ENCODE results near the gene ANO4.
A peak's percentile ranks its signal among the peaks of the same experiment; 100 is the strongest.

The ANO4 gene

DNA sequence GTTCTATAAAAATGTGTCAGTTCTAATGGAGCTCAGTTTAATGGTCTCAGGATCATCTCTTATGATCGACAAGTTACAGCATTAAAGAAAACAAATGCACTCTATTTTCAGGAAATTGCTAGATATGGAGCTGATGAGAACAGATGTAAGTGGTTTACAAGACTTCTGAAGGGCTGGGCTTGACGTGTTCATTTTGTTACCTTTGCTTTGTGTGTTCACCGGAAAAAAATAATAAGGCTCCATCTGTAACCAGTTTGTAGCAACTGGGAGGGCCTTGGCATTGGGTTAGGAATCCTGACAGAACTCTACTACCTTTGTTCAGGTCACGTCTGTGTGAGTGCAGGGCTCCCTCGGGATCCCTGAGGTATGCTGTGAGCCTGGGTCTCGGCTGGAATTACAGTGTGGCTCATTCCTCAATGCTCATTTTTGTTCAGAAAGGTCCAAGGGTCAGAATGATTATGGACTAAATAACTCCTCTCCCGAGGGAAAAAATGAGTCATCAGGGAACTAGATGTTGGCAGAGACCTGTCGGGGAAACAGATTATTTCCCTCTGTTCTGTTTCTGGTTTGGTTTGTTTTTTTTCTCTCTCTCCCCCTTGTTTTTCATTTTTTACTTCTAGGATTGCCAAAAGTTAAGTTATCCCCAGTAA is 257.4 kb downstream of the ANO4 start (continued):
- TF ChIP-seq PRDM4 (tag by site-specific recombination; IDR thresholded peaks at IDR 0.05) (peak; percentile 83), ZSCAN4 (tag by site-specific recombination; IDR thresholded peaks at IDR 0.05) (peak; percentile 48), ZNF555 (tag by site-specific recombination; conservative IDR thresholded peaks at IDR 0.05) (no peak), ZIC2 (tag by site-specific recombination; IDR thresholded peaks at IDR 0.05) (no peak), ZFP41 (tag by site-specific recombination; IDR thresholded peaks at IDR 0.05; ENCODE audit: borderline replicate concordance) (no peak), SCRT1 (tag by site-specific recombination; IDR thresholded peaks at IDR 0.05; ENCODE audit: borderline replicate concordance) (no peak), ZBTB20 (tag by site-specific recombination; IDR thresholded peaks at IDR 0.05) (no peak), KLF1 (tag by site-specific recombination; IDR thresholded peaks at IDR 0.05) (no peak), ZNF558 (tag by site-specific recombination; IDR thresholded peaks at IDR 0.05) (no peak), YY1 (tag by site-specific recombination; IDR thresholded peaks at IDR 0.05) (no peak), ZNF239 (tag by site-specific recombination; IDR thresholded peaks at IDR 0.05) (no peak), ZNF621 (tag by site-specific recombination; IDR thresholded peaks at IDR 0.05) (no peak), ZXDB (tag by site-specific recombination; IDR thresholded peaks at IDR 0.05) (0 out of 2 replicates have a peak, but pooled peaks have one; percentile 41), ZSCAN16 (tag by site-specific recombination; IDR thresholded peaks at IDR 0.05) (no peak), EGR2 (tag by site-specific recombination; IDR thresholded peaks at IDR 0.05; ENCODE audit: low read depth) (no peak), ZNF670 (tag by site-specific recombination; IDR thresholded peaks at IDR 0.05; ENCODE audit: low read depth) (no peak), ZFP3 (tag by site-specific recombination; IDR thresholded peaks at IDR 0.05; ENCODE audit: low read depth) (no peak), ZNF473 (tag by site-specific recombination; IDR thresholded peaks at IDR 0.05) (no peak), ZFP37 (tag by site-specific recombination; IDR thresholded peaks at IDR 0.05) (no peak; the same call in 1 of the 2 replicates), ZNF423 (tag by site-specific recombination; IDR thresholded peaks at IDR 0.05) (peak; percentile 44; the same call in 1 of the 2 replicates), ZNF596 (tag by site-specific recombination; IDR thresholded peaks at IDR 0.05) (no peak), TCF7L2 (IDR thresholded peaks at IDR 0.05; ENCODE audit: borderline replicate concordance, low read depth, low read length) (no peak; the same call in 1 of the 2 replicates), ZNF138 (tag by site-specific recombination; IDR thresholded peaks at IDR 0.05; ENCODE audit: borderline replicate concordance) (no peak), YY2 (tag by site-specific recombination; IDR thresholded peaks at IDR 0.05) (no peak)
- TF ChIP-seq, protein P1, sequence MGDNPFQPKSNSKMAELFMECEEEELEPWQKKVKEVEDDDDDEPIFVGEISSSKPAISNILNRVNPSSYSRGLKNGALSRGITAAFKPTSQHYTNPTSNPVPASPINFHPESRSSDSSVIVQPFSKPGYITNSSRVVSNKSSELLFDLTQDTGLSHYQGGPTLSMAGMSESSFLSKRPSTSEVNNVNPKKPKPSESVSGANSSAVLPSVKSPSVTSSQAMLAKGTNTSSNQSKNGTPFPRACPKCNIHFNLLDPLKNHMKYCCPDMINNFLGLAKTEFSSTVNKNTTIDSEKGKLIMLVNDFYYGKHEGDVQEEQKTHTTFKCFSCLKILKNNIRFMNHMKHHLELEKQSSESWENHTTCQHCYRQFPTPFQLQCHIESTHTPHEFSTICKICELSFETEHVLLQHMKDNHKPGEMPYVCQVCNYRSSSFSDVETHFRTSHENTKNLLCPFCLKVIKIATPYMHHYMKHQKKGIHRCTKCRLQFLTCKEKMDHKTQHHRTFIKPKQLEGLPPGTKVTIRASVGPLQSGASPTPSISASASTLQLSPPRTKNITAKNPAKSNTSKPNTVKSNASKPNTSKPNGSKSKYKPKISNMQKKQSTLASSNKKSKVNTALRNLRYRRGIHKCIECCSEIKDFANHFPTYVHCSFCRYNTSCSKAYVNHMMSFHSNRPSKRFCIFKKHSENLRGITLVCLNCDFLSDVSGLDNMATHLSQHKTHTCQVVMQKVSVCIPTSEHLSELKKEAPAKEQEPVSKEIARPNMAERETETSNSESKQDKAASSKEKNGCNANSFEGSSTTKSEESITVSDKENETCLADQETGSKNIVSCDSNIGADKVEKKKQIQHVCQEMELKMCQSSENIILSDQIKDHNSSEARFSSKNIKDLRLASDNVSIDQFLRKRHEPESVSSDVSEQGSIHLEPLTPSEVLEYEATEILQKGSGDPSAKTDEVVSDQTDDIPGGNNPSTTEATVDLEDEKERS (tag by site-specific recombination; IDR thresholded peaks at IDR 0.05): no peak
- TF ChIP-seq, protein P2, sequence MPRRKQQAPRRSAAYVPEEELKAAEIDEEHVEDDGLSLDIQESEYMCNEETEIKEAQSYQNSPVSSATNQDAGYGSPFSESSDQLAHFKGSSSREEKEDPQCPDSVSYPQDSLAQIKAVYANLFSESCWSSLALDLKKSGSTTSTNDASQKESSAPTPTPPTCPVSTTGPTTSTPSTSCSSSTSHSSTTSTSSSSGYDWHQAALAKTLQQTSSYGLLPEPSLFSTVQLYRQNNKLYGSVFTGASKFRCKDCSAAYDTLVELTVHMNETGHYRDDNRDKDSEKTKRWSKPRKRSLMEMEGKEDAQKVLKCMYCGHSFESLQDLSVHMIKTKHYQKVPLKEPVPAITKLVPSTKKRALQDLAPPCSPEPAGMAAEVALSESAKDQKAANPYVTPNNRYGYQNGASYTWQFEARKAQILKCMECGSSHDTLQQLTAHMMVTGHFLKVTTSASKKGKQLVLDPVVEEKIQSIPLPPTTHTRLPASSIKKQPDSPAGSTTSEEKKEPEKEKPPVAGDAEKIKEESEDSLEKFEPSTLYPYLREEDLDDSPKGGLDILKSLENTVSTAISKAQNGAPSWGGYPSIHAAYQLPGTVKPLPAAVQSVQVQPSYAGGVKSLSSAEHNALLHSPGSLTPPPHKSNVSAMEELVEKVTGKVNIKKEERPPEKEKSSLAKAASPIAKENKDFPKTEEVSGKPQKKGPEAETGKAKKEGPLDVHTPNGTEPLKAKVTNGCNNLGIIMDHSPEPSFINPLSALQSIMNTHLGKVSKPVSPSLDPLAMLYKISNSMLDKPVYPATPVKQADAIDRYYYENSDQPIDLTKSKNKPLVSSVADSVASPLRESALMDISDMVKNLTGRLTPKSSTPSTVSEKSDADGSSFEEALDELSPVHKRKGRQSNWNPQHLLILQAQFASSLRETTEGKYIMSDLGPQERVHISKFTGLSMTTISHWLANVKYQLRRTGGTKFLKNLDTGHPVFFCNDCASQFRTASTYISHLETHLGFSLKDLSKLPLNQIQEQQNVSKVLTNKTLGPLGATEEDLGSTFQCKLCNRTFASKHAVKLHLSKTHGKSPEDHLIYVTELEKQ (tag by site-specific recombination; IDR thresholded peaks at IDR 0.05; ENCODE audit: borderline replicate concordance): peak; percentile 95
- TF ChIP-seq, protein P3, sequence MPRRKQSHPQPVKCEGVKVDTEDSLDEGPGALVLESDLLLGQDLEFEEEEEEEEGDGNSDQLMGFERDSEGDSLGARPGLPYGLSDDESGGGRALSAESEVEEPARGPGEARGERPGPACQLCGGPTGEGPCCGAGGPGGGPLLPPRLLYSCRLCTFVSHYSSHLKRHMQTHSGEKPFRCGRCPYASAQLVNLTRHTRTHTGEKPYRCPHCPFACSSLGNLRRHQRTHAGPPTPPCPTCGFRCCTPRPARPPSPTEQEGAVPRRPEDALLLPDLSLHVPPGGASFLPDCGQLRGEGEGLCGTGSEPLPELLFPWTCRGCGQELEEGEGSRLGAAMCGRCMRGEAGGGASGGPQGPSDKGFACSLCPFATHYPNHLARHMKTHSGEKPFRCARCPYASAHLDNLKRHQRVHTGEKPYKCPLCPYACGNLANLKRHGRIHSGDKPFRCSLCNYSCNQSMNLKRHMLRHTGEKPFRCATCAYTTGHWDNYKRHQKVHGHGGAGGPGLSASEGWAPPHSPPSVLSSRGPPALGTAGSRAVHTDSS (tag by site-specific recombination; IDR thresholded peaks at IDR 0.05): no peak

Data from HEK293 (cell line).